Skeletal muscle cell (primary cell): ENCODE results near the gene DNLZ.
"Not testable (repeated sequence)": the region's sequence is repeated elsewhere in the genome, so short reads cannot be mapped to it uniquely, and the experiment has no call there.

ENCODE experiments used
- DNase-seq: peaks from one replicate; pipeline ENCODE4 v3.0.0-alpha.2; 2010; ENCODE audit warnings: low read depth
- H3K4me3 ChIP-seq: 2 replicates; pipeline ENCODE4 v1.5.1; 2011; ENCODE audit warnings: low read depth, mild to moderate bottlenecking, control low read depth, low read length, moderate library complexity

Gene DNLZ

DNA sequence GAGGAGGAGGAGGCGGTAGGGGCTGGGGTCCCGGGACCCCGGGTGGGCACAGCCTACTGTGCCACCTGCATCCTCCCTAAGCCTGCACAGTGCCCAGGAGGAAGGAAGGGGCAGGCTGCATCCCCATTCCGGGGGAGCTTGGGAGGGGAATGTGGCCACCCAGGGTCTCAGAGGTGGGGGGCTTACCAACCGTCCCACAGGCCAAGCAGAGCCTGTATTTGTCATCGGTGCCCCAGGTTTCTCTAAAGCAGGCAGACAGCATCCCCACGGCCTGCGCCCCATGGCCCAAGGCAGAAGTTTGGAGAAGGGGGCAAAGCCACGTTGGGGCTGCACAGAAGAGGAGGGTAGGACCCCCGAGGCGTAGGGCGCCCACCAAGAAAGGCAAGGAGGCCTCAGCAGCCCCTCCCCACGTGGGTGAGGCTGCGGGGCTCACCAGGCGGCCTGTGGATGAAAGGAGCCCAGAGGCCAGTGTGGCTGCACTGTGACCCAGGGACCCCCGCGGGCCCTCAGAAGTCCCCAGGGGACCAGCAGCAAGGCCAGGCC is 36.7 kb downstream of the DNLZ start:
- peak overlapping the region; percentile 37 for H3K4me3 ChIP-seq
- no peak for DNase-seq

DNA sequence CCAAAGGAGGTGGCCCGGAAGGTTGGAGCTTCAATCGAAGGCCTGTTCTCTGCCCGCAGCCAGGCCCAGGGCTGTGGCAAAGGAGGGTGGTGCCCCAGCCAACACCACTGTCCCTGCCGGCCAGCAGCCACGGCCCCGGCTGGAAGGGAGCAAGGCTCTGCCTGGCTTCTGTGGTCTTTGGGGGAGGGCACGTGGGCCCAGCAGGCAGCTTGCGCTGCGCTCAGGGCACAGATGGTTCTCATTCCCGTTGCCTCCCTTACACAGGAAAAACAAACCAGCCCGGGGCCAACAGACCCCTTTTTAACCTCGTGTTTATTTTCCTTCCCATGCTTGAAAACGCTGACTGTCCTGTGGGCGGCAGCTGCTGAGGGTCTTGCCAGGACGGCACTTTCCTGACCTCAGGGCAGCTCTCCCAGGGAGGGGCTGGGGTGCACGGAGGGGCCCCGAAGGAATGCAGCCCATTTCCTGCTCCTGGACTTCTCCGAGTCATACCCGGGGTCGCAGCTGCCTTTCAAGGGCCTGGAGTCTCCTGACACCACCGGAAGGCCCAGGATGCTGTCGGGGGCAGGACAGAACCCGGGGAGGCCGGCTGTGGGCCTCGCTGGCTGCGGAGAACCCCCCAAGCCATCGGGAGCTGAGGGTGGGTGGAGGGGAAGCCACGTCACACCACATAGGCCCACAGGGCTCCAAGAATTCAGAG is 37.3 kb downstream of the DNLZ start:
- peak overlapping the region; percentile 37 for H3K4me3 ChIP-seq
- peak; percentile 60 for DNase-seq

DNA sequence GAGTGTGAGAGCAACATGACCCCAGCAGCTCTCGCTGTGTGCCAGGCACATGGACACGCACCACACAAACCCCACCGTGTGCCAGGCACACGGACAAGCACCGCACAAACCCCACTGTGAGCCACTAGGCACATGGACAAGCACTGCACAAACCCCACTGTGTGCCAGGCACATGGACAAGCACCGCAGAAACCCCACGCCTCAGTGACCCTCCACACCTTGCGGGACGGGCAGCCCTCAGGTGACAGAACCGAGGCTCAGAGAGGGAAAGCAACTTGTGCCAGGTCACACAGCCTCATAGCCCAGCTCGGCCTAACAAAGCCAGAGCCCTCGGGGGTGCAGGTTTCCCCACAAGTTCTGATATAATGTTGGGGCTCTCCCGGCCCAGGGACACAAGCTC is 38.2 kb downstream of the DNLZ start:
- no peak overlapping the region for H3K4me3 ChIP-seq
- DNase-seq, result no peak

DNA sequence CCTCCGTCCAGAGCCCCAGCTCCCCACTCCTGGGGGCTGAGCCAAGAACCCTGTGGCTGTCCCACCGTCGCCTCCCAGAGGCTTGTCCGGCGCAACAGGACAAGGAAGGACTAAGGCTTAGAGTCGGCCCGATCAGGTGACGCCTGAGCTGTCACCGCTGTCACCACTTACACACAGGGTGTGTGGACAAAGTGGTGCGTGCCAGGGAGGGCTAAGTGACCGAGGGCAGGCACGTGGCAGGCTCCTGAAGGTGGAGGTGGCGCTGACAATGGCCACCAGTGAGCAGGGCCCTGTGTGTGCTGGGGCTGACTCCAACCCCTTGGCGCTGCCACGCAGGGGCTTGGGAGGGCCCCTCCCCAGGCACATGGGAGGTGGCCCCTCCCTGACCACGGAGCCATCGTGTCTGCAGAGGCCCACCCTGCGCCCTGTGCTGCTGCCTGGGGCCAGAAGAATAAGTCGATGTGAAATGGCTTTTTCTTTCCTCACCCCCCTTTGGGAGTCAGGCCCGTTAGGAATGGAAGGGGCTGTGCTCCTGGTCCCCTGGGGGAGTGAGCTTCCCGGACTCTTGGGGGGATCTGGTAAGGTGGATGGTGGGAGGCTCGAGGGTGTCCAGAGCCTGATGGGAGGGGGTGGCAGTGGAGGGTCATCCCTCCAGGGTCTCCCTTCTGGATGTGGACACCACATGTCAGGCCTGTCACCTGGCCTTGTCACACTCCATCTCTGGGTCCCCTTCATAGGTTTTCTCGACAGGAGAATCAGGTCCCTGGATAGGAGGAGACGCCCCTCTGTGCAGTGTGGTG is 38.8 kb downstream of the DNLZ start:
- H3K4me3 ChIP-seq, result no peak overlapping the region
- no peak for DNase-seq

DNA sequence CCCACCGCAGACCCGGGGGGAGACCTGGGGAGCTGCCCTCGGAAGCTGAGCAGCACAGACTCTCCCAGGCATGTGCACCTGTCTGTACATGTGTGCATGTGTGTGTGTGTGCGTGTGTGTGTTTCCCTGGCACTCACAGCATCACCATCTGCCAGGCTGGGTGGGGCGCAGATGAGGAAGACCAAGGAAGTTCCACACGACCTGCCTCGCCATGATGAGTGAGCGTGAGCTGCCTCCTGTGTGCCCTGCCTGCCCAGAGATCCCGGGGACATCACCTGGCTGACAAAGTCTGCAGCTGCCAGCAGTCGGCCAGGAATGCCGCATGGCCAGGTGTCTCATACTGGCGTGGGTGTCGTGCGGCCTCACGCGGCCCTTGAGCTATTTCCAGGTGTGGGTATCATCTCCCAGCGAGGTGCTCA is 40.2 kb downstream of the DNLZ start:
- no peak for DNase-seq
- H3K4me3 ChIP-seq, result no peak overlapping the region

DNA sequence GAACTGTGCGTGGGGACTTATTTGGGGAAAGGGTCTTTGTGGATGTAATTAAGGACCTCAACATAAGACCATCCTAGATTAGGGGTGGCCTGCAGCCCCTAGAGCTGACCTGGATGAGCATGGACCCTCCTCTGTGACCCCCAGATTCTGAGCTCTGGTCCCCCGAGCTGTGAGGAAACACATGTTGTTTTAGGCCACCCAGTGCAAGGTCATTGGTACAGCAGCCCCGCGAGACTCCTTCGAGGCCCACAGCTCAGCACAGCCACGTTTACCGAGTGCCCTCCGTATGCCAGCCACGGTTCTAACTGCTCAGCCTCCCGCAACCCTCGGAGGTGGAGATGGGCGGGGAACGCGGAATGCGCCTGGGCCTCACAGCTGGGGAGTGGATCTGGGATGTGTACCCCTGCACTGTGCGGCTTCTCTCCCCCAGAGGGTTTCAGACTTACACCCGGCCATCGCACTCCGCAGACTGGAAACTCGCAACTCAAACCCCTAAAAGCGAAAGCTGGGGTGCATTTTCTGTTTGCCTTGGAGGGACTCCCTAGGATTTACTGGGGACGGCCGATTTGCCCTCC is 40.7 kb downstream of the DNLZ start:
- H3K4me3 ChIP-seq, result no peak overlapping the region
- DNase-seq, result no peak

DNA sequence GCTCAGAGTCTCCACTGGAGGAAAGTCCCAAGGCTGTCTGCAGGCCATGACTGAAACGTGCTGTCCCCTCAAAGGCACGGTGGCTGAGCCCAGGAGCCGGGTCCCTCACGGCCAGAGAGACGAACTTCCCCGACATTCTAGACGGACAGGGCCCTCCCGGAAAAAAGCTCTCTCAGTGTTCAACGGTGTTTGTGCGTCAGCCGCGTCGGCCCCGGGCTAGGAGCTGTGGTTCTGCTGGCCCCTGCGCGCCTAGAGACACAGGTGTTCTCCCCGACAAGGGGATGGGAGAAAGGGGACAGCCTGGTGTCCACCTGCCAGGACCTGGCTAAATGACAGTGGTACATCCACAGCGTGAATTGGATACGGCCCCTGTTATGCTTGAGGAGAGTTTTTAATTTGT is 42.0 kb downstream of the DNLZ start:
- H3K4me3 ChIP-seq, result no peak overlapping the region
- no peak for DNase-seq

DNA sequence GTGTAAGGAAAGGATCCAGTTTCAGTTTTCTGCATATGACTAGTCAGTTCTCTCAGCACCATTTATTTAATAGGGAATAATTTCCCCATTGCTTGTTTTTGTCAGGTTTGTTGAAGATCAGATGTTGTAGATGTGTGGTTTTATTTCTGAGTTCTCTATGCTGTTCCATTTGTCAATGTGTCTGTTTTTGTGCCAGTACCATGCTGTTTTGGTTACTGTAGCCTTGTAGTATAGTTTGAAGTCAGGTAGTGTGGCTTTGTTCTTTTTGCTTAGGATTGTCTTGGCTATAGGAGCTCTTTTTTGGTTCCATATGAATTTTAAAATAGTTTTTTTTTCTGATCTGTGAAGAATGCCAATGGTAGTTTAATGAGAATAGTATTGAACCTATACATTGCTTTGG is 42.6 kb downstream of the DNLZ start:
- not testable (repeated sequence) for H3K4me3 ChIP-seq, DNase-seq

DNA sequence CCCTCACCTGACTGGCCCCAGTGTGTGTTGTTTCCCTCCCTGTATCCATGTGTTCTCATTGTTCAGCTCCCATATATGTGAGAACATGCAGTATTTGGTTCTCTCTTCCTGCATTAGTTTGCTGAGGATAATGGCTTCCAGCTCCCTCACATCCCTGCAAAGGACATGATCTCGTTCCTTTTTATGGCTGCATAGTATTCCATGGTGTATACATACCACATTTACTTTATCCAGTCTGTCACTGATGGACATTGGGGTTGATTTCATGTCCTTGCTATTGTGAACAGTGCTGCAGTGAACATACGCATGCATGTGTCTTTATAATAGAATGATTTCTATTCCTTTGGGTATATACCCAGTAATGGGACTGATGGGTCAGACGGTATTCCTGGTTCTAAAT is 43.6 kb downstream of the DNLZ start:
- not testable (repeated sequence) for H3K4me3 ChIP-seq

DNA sequence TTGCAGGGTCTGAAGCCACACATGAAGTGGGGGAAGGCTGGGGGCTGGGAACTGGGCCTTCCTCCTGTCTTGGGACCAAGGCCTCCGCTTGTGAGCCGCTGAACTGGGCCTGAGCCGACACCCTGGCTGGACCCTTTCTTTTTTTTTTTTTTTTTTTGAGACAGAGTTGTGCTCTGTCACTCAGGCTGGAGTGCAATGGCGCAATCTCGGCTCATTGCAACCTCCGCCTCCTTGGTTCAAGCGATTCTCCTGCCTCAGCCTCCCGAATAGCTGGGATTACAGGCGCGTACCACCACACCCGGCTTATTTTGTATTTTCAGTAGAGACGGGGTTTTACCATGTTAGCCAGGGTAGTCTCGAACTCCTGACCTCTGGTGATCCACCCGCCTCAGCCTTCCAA is 44.3 kb downstream of the DNLZ start:
- not testable (repeated sequence) for H3K4me3 ChIP-seq, DNase-seq

More for the DNA sequence above, 43.6 kb downstream of the DNLZ start:
- not testable (repeated sequence) for DNase-seq

DNA sequence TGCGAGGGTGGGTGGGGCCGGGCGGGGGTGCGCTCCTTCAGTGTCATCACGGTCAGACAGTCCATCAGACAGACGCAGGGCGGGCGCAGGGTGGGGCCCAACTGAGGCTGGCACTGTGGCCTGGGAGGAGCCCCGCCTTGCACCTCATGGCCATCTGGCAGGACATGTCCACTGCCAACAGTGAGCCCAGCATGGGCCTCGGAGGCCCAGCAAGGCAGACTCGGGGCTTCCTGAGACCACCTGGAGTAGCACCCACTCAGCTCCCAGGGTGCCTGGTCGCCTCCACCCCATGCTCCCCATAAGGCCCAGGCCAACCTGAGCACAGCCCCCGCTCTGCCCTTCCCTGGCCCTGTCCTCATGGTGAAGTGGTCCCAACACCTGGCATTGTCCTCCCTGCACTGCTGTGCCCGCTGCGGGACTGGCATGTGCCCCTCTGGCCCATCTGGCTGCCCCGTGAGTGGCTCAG is 44.7 kb downstream of the DNLZ start:
- DNase-seq, result no peak
- H3K4me3 ChIP-seq, result no peak overlapping the region

DNA sequence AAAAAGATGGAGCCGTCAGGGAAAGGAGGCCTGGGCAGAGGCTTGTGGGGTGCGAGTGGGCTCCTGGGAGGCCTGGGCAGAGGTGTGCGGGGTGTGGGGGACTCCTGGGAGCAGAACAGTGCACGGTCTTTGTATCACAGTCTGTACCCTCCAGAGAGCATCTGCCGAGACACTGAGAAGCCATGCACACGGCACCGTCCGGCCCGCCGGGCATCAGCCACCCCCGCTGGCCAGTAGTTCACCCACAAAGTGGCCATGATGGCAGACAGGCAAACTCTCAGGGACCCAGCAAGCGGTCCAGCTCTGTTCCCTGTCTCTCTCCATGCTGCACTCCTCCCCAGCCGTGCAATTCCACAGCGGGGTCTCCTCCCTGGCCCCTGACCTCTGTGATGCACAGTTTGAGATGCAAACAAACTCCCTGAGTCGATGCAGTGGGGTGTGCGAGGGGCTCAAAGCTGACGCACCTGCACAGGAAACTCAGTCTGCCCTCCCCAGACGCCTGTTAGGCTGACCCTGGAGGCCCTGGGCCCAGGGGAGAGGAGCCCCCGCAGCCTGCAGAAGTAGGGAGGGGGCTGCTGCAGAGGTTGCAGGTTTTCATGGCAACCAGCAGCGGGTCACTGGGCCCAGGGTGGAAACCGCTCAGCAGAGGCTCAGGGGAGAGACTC is 45.3 kb downstream of the DNLZ start:
- no peak overlapping the region for H3K4me3 ChIP-seq
- DNase-seq, result no peak

DNA sequence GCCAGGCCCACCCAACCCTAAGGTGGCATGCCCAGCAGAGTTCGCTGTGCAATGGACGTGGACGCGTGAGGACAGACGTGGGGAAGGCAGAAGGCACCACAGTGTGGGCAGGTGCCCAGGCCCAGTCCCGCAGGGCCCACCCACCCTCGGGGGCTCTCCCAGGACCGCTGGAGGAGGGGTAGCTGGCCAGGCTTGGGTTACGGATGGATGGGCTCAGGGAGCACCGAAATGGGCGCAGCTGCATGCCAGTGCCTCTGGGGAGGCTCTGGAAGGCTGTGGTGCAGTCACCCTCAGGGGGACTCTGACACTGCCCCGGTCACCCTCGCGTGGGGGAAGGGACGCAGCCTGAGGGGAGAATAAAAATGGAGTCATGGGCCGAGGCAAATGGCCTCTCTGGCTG is 45.8 kb downstream of the DNLZ start:
- H3K4me3 ChIP-seq, result no peak overlapping the region
- no peak for DNase-seq

DNA sequence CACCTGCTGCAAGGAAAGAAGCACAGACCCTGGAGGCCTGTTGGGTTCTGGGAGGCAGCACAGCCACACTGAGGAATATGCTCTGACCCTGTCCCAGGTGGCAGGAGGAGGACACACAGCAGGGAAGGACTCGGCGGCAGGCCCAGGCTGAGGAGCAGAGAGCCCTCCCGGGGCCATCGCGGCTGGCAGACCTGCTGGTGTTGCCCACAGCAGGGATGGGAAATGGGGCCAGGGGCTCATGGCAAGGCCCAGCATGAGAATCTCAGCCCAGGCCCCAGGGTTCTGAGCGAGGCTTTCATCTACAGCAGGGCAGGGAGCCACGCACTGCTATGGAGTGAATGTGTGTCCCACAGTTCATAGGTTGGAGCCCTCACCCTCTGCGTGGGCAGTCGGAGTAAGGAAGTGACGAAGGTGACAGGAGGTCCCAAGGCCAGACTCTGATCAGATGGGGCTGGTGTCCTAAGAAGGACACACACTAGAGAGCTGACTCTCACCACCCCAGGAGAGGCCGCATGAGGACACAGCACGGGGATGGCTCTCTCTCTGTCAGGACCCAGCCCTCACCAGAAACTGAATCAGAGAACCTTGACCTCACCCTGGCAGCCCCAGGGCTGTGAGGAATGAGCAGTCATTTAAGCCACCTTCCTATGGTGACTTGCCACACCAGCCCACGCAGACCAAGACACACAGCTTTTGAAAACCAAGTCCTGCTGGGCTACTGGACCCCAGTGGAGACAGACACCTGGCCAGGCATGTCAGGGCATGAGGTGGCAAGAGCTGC is 46.5 kb downstream of the DNLZ start:
- no peak for DNase-seq
- no peak overlapping the region for H3K4me3 ChIP-seq

DNA sequence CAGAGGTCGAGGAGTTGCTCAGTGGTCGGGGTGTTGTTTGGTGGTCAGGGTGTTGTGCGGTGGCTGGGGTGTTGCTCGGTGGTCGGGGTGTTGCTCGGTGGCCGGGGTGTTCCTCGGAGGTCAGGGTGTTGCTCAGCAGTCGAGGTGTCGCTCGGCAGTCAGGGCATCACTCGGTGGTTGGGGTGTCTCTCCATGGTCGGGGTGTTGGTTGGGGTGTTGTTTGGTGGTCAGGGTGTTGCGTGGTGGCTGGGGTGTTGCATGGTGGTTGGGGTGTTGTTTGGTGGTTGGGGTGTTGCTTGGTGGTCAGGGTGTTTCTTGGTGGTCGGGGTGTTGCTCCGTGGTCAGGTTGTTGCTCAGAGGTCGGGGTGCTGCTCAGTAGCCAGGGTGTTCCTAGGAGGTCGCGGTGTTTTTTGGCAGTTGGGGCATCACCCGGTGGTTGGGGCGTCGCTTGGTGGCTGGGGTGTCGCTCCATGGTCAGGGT is 47.2 kb downstream of the DNLZ start:
- DNase-seq, result no peak
- H3K4me3 ChIP-seq, result no peak overlapping the region

DNA sequence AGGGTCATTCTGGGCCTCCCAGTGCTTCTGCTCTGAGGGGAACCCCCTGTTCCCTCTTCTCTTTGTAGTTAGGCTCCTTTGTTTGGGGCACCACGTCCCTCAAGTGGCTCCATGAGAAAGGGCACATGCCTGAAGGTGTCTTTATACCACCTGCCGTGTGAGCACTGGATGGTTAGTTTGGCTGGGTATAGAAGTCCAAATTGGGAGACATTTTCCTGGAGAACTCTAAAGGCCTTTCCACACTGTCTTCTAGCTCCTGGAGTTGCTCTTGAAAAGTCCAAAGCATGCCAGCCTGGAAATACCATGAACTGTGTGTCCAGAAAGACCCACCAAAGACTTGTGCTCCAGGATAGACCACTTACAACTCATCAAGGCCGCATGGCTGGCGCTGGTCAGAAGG is 48.6 kb downstream of the DNLZ start:
- DNase-seq, result no peak
- no peak overlapping the region for H3K4me3 ChIP-seq

DNA sequence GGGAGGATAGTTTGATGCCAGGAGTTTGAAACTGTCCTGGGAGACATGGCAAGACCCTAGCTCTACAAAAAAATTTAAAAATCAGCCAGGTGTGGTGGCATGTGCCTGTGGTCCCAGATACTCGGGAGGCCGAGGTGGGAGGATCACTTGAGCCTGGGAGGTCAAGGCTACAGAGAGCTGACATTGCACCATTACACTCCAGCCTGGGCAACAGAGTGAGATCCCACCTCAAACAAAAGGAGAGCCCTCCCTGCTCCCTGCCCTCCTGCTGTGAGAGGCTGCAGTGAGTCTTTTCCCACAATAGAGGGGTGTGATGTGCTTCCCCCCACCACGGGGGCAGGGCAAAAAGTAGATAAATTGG is 49.5 kb downstream of the DNLZ start:
- H3K4me3 ChIP-seq, result no peak overlapping the region
- no peak for DNase-seq

DNA sequence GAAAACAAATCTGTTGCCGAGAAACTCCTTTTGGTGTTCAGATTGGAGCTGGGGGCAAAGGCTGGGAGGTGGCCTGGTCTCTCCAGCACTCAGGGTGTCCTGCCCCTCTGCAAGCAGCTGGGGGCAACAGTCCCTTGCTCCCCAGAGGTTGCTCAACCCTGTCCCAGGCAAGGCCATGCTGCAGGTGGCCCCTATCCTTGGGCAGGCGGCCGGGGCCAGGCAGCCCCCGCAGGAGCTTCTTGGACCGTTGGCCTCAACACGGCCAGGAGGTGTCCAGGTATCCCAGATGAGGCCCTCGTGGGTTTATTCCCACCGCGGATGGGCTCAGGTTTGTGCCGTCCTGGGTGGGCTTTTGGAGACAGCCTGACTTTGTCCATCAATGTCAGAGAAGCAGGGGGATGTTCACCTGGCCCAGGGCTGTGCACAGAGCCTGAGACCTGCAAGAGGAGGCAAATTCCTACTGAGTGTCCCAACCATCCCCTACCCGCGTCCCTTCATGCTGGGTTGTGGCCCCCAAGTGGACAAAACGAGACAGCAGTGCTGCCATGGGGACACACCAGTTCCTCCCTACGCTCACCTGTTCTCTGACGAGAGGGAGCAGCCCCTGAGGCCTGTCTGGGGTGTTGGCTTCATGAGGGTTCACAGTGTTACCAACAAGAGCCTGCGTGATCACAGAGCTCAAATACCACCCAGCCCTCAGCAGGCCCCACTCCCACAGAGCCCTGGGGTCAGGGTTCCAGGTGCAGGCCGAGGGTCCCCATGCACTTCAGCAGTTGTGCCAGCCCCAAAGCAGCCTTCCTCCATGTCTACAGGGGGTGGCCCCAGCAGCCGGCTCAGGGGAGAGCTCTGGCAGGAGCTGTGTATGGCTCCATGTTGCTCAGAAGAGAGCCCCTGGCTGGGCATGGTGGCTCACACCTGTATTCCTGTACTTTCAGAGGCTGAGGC is 50.2 kb downstream of the DNLZ start:
- no peak for DNase-seq
- no peak overlapping the region for H3K4me3 ChIP-seq
